GM19351 (cell line): ENCODE measurements around the gene F8.
A peak's percentile ranks its signal among the peaks of the same experiment; 100 is the strongest.
"Not testable (repeated sequence)": the region's sequence is repeated elsewhere in the genome, so short reads cannot be mapped to it uniquely, and the experiment has no call there.

Source experiments
- ATAC-seq: cut with Tn5 transposase; IDR thresholded peaks from one replicate; pipeline ENCODE4 v1.9.1; 2021; ENCODE audit warnings: mild to moderate bottlenecking, moderate library complexity; ENCODE audit not compliant: unreplicated experiment

The F8 gene

DNA sequence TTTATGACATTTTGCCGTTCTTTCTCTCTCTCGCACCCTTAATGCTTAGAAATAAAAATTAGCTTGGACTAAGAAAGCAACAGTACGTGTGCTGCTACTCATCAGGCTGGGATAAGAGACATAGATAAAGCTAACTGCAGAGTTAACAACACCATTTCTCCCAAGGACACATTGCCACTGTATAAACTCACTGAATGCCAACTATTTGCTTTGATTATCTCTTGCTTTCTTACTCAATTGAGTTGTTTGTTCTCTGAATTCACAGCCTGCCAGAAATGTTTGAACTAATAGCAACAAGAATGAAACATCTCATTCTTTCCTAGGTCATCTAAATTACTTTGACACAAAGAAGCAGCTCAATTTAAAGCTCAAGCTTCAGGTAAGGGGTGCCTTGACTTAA, 34.6 kb downstream of the F8 start:
- no peak for ATAC-seq

DNA sequence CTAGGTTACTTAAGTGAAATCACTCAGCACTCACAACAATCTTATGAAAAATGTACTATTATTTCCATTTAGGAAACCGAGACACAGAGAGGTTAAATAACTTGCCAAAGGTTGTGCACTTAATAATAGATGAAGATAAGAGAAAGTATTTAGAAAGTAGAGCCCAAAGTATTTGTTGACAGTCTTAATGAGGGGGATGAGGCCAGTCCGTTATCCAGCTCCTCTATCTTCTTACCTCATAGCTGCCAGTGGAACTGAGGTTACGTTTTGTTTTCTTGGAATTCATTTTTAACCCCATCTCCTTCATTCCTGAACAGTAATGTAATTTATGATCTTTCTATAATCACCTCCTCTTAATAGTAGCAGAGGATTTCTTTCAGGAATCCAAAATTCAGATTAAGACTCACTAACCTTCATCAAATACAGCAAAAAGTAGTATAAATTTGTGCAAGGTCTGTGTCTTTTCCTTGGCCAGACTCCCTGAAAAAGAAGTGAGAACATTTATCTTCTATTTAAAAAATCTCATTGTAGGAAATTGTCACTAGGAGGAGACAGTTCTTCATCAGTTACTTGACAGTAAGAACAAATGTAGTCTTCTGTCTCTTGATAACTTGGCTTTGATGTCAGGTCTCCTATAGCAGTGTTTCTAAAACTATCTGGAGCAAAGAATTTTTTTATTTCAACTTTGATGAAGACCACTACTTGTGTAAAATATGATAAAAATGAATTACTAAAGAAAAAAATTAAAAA, 35.5 kb downstream of the F8 start:
- no peak for ATAC-seq

DNA sequence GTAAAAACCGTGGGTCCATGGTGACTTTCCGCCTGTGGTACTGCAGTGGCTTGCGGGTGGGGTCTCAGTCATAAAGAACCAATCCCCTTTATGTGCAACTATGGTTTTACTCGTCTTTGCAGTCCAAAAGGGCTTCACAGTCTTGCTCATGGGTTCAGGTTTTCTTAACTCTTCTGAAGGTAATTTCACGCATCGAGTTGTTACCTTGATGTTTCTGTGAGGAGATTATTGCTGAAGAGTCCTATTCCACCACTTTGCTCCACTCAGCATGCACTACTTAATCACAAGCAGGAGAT, 41.5 kb downstream of the F8 start:
- ATAC-seq, result peak; percentile 30

DNA sequence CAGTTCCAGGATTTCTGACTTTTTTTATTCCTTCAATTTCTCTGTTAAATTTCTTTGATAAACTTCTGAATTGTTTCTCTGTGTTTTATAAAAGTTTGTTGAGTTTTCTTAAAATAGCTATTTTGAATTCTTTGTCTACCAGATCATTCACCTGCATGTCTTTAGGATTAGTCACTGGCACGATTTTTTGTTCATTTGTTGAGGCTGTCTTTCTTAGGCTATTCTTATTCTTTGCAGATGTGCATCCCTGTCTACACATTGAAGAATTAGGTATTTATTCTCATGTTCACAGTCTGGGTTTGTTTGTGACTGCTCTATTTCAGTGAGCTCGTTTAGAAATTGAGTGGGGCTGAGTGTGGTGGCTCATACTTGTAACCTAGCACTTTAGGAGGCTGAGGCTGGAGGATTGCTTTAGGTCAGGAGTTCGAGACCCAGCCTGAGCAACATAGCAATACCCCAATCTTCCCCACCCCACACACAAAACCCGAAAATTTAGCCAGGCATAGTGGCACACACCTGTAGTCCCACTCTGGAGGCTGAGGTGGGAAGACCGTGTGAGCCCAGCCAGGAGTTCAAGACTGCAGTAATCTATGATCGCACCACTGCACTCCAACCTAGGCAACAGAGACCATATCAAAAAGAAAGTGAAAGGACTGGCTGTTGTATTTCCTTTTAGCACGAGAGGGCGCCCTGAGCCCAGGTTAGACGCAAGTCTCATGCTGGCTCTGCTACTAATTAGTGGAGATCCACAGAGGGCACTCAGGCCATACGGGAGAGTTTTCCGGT, 42.0 kb downstream of the F8 start:
- peak; percentile 99 for ATAC-seq

DNA sequence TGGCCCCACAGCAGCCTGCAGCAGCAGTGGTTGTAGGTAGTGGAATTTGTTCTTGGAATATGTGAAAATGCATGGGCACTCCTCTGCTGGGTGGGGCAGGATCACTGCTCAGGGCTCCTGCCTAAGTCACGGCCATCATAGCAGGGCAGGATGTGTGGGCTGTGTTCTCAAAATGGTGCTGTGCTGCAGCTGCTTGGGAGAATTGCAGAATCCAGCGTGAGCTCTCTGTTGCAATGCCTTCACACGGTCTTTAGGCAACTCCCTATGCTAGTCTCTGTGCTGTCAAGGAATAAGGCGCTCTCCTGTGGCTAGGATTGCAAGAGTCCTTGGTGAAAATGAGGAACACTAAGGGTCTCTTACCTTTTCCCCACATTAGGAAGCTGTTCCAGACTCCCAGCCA, 42.9 kb downstream of the F8 start:
- ATAC-seq, result no peak

DNA sequence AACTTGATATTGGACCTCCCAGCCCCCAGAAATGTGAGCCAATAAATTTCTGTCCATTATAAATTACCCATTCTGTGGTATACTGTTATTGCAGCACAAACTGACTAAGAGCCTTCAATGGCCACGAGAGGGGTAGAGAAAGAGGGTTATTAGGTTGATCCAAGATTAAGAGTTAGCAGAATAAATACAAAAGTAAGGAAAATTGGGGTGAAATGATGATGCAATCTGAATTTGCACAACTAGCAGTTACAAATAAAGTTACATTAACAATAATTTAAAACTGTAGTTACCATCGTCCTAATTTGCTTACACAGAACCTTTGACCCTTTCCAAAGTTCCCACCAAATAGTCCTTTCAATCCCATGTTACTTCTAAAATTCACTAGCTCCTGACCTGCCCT, 54.2 kb downstream of the F8 start:
- ATAC-seq, result no peak

DNA sequence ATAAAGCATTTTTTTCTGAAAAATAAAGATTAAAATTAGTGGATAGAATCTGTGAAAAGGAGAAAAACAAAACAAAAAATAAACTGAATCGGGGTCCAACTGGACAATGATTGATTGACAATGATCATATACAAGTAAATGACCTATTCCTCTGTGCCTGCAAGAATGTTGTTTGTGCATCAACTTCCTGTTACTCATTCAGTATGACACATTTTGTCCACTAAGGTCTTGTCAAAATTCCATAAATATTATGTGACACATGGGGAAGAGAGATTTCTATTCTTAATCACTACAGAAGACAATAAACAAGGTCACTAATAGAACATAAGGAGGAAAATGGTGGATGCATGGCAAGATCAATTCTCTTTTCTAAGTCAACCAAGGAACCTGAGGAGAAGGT, 54.9 kb downstream of the F8 start:
- ATAC-seq, result no peak

DNA sequence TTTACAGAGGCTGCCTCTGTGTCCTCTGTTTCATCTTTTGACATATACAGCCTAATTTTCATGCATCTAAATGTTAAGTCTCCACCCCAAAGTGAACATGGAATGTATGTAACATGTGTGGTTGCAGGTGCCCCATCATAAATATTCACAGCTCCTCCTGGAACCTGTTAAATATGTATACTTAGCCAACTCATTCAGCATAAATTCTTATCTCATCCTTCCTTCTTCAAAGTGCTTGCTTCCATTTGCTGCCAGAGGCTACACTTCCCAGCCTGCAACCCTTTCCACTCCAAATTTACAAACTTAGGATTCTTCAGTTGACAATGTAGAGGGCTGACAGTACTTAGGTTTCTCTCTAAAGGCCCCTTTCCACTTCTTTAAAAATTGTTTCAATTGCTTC, 60.6 kb downstream of the F8 start:
- ATAC-seq, result no peak

DNA sequence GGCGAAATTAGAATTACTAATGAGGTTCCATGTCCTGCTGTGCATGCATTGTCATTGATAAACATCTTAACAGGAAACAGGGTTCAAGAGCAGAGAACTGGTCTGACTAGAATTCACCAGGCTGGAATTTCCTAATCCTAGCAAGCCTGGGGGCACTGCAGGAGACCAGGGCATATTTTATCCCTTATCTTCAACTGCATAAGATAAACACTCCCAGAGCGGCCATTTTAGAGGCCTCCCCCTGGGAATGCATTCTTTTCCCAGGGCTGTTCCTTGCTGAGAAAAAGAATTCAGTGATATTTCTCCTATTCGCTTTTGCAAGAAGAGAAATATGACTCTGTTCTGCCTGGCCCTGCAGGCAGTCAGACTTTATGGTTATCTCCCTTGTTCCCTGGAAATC, 66.7 kb downstream of the F8 start:
- ATAC-seq, result not testable (repeated sequence)

DNA sequence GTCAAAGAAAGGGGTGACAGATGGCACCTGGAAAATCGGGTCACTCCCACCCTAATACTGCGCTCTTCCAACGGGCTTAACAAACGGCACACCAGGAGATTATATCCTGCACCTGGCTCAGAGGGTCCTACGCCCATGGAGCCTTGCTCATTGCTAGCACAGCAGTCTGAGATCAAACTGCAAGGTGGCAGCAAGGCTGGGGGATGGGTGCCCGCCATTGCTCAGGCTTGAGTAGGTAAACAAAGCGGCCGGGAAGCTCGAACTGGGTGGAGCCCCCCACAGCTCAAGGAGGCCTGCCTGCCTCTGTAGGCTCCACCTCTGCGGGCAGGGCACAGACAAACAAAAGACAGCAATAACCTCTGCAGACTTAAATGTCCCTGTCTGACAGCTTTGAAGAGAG, 83.3 kb downstream of the F8 start:
- ATAC-seq, result not testable (repeated sequence)

DNA sequence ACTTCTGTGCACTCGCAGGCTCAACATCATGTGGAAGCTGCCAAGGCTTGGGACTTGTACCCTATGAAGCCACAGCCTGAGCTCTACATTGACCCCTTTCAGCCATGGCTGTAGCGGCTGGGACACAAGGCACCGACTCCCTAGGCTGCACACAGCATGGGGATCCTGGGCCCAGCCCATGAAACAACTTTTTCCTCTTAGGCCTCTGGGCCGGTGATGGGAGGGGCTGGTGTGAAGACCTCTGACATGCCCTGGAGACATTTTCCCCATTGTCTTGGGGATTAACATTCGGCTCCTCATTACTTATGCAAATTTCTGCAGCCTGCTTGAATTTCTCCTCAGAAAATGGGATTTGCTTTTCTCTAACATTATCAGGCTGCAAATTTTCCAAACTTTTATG, 97.8 kb downstream of the F8 start:
- not testable (repeated sequence) for ATAC-seq

DNA sequence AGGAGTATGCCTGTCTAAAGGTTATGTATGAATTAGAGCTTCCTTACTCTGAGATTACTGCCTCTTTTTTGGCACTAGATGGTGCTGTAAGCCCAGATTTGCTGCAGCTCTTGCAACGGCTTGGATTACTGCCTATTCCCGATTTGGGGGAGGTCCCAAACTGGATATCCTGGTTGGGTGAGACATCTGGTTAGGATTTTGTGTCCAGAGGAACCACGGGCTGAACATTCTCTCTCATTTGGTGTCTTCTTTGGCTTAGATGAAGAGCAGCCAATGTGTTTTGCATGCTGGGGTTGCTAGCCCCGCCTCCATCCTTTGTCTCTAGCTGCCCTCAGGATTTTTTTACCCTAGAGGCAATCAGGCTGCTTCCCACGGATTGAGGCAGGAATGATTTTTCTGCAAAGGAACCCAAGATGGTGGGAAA, 104.5 kb downstream of the F8 start:
- ATAC-seq, result no peak

DNA sequence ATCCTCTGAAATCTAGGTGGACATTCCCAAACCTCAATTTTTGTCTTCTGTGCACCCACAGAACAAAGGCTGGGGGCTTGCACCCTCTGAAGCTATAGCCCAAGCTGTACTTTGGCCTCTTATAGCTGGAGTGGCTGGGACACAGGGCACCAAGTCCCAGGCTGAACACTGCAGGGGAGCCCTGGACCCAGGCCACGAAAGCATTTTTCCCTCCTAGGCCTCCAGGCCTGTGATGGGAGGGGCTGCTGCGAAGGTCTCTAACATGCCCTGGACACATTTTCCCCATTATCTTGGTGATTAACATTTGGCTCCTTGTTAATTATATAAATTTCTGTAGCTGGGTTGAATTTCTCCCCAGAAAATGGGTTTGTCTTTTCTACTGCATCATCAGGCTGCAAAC, 108.5 kb downstream of the F8 start:
- no peak for ATAC-seq

DNA sequence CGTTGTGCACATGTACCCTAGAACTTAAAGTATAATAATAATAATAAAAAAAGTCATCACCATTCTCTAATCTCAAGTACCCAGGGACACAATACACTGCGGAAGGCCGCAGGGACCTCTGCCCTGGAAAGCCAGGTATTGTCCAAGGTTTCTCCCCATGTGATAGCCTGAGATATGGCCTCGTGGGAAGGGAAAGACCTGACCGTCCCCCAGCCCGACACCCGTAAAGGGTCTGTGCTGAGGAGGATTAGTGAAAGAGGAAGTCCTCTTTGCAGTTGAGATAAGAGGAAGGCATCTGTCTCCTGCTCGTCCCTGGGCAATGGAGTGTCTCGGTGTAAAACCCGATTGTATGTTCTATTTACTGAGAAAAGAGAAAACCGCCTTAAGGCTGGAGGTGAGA, 112.0 kb downstream of the F8 start:
- not testable (repeated sequence) for ATAC-seq

DNA sequence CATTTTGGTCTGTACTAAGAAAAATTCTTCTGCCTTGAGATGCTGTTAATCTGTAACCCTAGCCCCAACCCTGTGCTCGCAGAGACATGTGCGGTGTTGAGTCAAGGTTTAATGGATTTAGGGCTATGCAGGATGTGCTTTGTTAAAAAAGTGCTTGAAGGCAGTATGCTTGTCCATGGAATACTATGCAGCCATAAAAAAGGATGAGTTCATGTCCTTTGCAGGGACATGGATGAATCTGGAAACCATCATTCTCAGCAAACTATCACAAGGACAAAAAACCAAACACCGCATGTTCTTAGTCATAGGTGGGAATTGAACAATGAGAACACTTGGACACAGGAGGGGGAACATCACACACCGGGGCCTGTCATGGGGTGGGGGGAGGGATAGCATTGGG, 112.5 kb downstream of the F8 start:
- not testable (repeated sequence) for ATAC-seq

DNA sequence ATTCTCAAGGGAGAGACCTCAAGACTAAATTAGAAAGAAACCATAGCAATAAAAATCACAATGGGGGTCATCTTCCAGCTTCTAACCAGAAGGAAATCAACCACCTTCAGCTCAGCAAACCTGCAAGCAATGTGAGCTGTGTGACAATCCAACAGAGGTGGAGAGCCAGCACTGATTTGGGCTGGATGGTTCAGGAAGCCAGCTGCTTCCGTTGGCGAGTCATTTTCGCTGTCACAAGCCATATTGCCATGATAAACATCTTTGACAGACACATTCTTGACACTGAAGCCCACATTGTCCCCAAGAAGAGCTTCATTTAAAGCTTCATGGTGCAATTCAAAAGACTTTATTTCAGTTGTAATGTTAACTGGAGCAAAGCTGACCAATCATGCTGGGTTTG, 113.7 kb downstream of the F8 start:
- no peak for ATAC-seq

DNA sequence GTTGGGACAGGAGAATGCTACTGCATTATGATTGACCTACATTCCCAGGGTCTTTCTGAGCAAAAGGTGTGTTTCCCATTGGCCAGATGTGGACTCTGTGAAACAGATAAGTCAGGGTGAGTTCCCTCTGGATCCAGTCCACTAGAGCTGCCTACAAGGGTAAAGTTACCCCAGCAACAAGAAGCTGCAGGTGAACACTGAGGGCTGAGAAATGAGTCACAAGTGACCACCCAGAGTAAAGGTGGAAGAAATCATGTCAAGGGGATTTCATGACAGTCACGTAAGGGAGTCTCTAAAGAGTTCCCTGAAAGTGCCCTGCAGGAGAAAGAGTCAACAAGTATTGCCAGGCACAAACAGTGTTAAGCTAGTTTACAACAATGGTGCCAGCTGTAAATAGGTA, 120.1 kb downstream of the F8 start:
- ATAC-seq, result no peak

DNA sequence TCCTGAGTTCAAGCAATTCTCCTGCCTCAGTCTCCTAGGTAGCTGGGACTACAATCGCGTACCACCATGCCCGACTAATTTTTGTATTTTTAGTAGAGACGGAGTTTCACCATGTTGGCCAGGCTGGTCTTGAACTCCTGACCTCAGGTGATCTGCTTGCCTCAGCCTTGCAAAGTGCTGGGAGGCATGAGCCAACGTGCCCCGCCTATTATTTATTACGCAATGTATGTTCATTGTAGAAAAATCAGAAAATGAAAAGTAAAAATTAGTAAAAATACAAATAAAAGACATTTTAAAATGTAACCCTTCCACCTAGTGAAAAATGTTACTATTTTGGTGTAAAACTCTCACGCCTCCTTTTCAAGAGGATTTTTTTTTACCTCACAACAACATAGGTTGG, 122.2 kb downstream of the F8 start:
- no peak for ATAC-seq

DNA sequence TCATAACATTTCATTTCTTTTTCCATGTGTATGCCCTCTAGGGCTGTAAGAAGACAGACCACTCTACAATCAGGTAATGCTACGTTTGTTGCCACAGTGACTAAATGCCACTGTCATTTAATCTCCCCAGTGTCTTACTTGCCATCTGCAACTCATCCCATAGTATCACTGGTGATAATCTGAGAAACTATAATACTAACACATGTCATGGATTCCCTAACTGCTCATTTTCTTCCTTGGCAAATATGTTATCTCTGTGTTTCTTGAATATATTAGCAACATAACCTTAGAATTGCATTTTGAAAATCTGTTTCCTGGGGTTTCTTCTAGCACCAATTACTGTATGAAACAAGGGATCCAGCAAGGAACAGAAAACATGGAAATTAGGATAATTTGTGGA, 130.2 kb downstream of the F8 start:
- ATAC-seq, result no peak

DNA sequence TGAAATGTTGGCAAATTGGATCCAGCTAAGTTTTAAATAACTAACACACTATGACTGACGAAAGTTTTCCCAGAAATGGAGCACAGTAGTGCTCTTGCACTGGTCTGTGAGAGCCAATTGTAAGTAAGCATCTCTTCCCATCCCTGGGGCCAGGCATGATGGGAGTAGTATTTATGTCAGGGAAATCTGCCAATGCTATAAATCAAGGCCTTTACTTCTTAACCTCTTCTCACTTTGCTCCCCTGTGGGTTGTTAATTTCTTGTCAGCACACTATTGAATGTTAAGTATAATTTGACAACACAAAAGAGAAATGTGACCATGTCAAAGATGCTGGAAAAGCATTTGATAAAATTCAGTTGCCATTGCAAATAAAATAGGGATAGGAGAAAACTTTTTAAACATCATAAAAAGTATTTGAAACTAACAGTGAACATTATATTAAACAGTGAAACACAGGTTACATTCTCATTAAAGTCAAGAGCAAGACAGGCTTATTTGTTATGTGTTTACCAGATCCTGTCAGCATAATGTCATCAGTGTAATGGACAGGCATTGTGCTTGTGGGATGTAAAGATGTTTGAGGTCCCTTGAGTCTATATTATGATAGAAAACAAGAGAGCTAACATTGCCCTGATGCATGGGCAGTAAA, 131.4 kb downstream of the F8 start:
- ATAC-seq, result no peak

DNA sequence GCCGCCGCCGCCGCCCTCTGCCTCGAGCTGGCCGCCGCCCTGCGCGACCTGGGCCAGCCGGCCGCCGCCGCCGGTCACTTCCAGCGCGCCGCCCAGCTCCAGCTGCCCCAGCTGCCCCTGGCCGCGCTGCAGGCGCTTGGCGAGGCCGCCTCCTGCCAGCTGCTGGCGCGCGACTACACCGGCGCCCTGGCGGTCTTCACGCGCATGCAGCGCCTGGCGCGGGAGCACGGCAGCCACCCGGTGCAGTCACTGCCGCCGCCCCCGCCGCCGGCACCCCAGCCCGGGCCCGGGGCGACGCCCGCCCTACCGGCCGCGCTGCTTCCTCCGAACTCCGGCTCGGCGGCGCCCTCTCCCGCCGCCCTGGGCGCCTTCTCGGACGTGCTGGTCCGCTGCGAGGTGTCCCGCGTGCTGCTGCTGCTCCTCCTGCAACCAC, 135.7 kb downstream of the F8 start:
- ATAC-seq, result peak; percentile 45
